HepG2 (cell line): ENCODE measurements around the gene DCDC1. TPM values are rescaled to one million over a fixed set of nuclear protein-coding genes. Genes with fewer than 3 reads are reported as not detected.

ENCODE experiments used
- CBX5 ChIP-seq: sonication (generic); formaldehyde crosslinking; IDR thresholded peaks from 2 replicates; pipeline ENCODE4 v1.4.0; 2020; ENCODE audit warnings: missing genetic modification reagents, borderline replicate concordance
- HNRNPUL1 ChIP-seq: fragments of 200-400 bp; formaldehyde crosslinking; IDR thresholded peaks from 2 replicates; pipeline ENCODE4 v1.6.1; 2017; ENCODE audit warnings: low read depth, mild to moderate bottlenecking, low read length, moderate library complexity
- KDM5B ChIP-seq: sonication (generic); formaldehyde crosslinking; IDR thresholded peaks from 2 replicates; pipeline ENCODE4 v1.4.0; 2020; ENCODE audit warnings: missing genetic modification reagents, mild to moderate bottlenecking, borderline replicate concordance
- KLF16 ChIP-seq, 2 experiments: sonication (generic) in 1 of 2; formaldehyde crosslinking in 1 of 2; IDR thresholded peaks; 2 replicates each; pipeline versions ENCODE4 v1.6.1 to v1.8.0; 2016 to 2023; ENCODE audit warnings: missing genetic modification reagents in 2 of 2, missing compliant biosample characterization in 1 of 2
- NCOA5 ChIP-seq: sonication (generic); formaldehyde crosslinking; IDR thresholded peaks from 2 replicates; pipeline ENCODE4 v1.4.0; 2020; ENCODE audit warnings: missing genetic modification reagents
- NR2F1 ChIP-seq, 2 experiments: fragments of 450-650 bp in 1 of 2; formaldehyde crosslinking in 1 of 2; IDR thresholded peaks; 2 replicates each; pipeline versions ENCODE4 v1.5.0 to v1.6.1; 2016 to 2020; ENCODE audit warnings: mild to moderate bottlenecking in 1 of 2, missing compliant biosample characterization in 1 of 2, missing genetic modification reagents in 1 of 2, moderate library complexity in 1 of 2
- SUZ12 ChIP-seq: fragments of 150-350 bp; IDR thresholded peaks from 2 replicates; pipeline ENCODE4 v1.6.1; 2014; ENCODE audit warnings: low read depth, low read length
- ZBTB38 ChIP-seq: sonication (generic); formaldehyde crosslinking; IDR thresholded peaks from 2 replicates; pipeline ENCODE4 v1.5.1; 2020; ENCODE audit warnings: mild to moderate bottlenecking, missing genetic modification reagents
- ZNF224 ChIP-seq: sonication (generic); formaldehyde crosslinking; IDR thresholded peaks from 2 replicates; pipeline ENCODE4 v1.5.0; 2020; ENCODE audit warnings: mild to moderate bottlenecking, missing genetic modification reagents
- ZNF263 ChIP-seq: sonication (generic); formaldehyde crosslinking; IDR thresholded peaks from 2 replicates; pipeline ENCODE4 v1.4.0; 2020; ENCODE audit warnings: missing genetic modification reagents
- ZNF567 ChIP-seq: sonication (generic); formaldehyde crosslinking; IDR thresholded peaks from 2 replicates; pipeline ENCODE4 v1.8.1; 2023; ENCODE audit warnings: mild to moderate bottlenecking, missing genetic modification reagents, borderline replicate concordance
- polyA plus RNA-seq, 8 experiments: library from polyadenylated mRNA; depleted of rRNA in 3 of 8; stranded (reverse) in 7 of 8; unstranded in 1 of 8; fragments of >200 nt; fragmentation: Illumina TruSeq in 4 of 8; extraction: Trizol in 4 of 8; gene quantifications; 2 replicates each; pipeline versions ENCODE4 v1.2.1 to v1.2.3, GENCODE V29; 2011 to 2016; ENCODE audit warnings: low read depth in 4 of 8, missing spikeins in 1 of 8, mixed read lengths in 1 of 8; ENCODE audit not compliant: insufficient read depth in 1 of 8
- total RNA-seq, 5 experiments: library from RNA; depleted of rRNA; stranded (reverse); fragments of >200 nt; fragmentation: Illumina TruSeq; extraction: Trizol; gene quantifications; 2 replicates each; pipeline ENCODE4 v1.2.3, GENCODE V29; 2016; ENCODE audit warnings: low read depth in 1 of 5
- TF ChIP-seq, protein P1 (sequence below): sonication (generic); formaldehyde crosslinking; IDR thresholded peaks from 2 replicates; pipeline ENCODE4 v1.5.0; 2020; ENCODE audit warnings: missing genetic modification reagents, mild to moderate bottlenecking, borderline replicate concordance
- TF ChIP-seq, protein P2 (sequence below): sonication (generic); formaldehyde crosslinking; IDR thresholded peaks from 2 replicates; pipeline ENCODE4 v1.5.0; 2020; ENCODE audit warnings: mild to moderate bottlenecking, missing genetic modification reagents, borderline replicate concordance
- TF ChIP-seq, protein P3 (sequence below): sonication (generic); formaldehyde crosslinking; IDR thresholded peaks from 2 replicates; pipeline ENCODE4 v1.4.0; 2020; ENCODE audit warnings: missing genetic modification reagents
- TF ChIP-seq, protein P4 (sequence below): sonication (generic); formaldehyde crosslinking; IDR thresholded peaks from 2 replicates; pipeline ENCODE4 v1.5.1; 2020; ENCODE audit warnings: missing genetic modification reagents, mild to moderate bottlenecking, borderline replicate concordance

DCDC1 gene
- total and polyA plus RNA-seq, 2 of the 13 experiments (the other 11 are each of a cell fraction or from before 2014, with no cell fraction given), result 0.12 to 0.27 TPM

DNA sequence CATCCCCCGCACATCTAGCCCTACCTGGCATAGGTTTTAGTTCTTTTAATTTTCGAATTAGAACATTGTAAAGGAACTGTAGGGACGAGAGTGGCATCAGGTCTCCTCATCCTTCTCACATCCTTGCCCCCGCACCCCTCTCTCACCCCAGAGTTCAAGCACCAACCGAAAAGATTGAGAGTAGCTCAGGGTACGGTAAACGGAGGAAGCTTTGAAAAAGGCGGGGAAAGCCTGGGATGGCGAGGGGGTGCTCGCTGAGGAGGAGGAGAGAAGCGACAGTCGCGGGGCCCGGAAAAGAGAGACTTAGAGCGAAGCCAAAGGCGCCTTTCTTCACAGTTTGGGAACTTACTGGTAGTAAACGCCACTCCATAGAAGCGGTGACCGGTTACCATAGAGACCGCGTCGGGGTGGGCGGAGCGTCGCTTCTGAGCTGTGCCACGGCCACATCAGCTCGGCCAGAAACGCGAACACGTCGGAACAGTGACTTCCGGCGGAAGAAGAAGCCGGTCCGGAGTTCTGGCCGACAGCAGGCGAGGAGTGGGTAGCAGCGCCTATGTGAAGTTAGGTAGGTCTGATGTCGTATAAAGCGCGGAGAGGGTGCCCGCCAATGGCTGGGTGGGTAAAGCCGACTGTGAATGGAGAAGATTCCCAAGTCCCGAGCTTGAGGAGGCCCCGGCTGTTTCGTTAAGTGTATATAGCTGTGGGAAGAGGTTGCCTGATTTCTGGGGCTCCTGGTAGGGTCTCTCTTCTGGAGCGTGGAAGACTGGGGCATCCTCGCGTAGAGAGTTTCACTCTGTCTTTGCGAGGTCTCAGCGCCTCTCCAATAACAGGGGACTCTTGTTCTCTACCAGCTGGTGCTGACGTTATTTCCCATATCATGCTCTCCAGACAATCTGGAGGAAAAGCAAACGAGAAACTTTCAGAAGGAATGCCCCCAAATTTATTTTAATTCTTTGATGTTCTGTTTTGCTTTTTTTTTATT, at the start of gene DCDC1, which contains the start of gene DNAJC24 (continued):
- TF ChIP-seq ZNF263 (CRISPR knock-in tag) (0 out of 2 replicates have a peak, but pooled peaks have one; percentile 25), KLF16 (CRISPR knock-in tag; IDR thresholded peaks at IDR 0.05) (peak in 1 of 2 experiments; percentile 73; a peak in 2 of 4 replicates), KDM5B (peak; percentile 77; the same call in 1 of the 2 replicates), NR2F1 (CRISPR knock-in tag; IDR thresholded peaks at IDR 0.05) (no peak), HNRNPUL1 (no peak), SUZ12 (no peak), ZNF567 (no peak), CBX5 (CRISPR knock-in tag) (peak; percentile 86; the same call in 1 of the 2 replicates), ZNF224 (CRISPR knock-in tag) (0 out of 2 replicates have a peak, but pooled peaks have one; percentile 36), ZBTB38 (CRISPR knock-in tag) (peak; percentile 38; the same call in 1 of the 2 replicates), NCOA5 (CRISPR knock-in tag) (no peak)
- TF ChIP-seq, protein P1, sequence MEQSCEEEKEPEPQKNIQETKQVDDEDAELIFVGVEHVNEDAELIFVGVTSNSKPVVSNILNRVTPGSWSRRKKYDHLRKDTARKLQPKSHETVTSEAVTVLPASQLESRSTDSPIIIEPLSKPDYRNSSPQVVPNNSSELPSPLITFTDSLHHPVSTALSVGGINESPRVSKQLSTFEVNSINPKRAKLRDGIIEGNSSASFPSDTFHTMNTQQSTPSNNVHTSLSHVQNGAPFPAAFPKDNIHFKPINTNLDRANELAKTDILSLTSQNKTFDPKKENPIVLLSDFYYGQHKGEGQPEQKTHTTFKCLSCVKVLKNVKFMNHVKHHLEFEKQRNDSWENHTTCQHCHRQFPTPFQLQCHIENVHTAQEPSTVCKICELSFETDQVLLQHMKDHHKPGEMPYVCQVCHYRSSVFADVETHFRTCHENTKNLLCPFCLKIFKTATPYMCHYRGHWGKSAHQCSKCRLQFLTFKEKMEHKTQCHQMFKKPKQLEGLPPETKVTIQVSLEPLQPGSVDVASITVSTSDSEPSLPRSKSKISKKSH (CRISPR knock-in tag), result peak; percentile 84
- TF ChIP-seq, protein P2, sequence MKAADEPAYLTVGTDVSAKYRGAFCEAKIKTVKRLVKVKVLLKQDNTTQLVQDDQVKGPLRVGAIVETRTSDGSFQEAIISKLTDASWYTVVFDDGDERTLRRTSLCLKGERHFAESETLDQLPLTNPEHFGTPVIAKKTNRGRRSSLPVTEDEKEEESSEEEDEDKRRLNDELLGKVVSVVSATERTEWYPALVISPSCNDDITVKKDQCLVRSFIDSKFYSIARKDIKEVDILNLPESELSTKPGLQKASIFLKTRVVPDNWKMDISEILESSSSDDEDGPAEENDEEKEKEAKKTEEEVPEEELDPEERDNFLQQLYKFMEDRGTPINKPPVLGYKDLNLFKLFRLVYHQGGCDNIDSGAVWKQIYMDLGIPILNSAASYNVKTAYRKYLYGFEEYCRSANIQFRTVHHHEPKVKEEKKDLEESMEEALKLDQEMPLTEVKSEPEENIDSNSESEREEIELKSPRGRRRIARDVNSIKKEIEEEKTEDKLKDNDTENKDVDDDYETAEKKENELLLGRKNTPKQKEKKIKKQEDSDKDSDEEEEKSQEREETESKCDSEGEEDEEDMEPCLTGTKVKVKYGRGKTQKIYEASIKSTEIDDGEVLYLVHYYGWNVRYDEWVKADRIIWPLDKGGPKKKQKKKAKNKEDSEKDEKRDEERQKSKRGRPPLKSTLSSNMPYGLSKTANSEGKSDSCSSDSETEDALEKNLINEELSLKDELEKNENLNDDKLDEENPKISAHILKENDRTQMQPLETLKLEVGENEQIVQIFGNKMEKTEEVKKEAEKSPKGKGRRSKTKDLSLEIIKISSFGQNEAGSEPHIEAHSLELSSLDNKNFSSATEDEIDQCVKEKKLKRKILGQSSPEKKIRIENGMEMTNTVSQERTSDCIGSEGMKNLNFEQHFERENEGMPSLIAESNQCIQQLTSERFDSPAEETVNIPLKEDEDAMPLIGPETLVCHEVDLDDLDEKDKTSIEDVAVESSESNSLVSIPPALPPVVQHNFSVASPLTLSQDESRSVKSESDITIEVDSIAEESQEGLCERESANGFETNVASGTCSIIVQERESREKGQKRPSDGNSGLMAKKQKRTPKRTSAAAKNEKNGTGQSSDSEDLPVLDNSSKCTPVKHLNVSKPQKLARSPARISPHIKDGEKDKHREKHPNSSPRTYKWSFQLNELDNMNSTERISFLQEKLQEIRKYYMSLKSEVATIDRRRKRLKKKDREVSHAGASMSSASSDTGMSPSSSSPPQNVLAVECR (CRISPR knock-in tag), result peak; percentile 94
- TF ChIP-seq, protein P3, sequence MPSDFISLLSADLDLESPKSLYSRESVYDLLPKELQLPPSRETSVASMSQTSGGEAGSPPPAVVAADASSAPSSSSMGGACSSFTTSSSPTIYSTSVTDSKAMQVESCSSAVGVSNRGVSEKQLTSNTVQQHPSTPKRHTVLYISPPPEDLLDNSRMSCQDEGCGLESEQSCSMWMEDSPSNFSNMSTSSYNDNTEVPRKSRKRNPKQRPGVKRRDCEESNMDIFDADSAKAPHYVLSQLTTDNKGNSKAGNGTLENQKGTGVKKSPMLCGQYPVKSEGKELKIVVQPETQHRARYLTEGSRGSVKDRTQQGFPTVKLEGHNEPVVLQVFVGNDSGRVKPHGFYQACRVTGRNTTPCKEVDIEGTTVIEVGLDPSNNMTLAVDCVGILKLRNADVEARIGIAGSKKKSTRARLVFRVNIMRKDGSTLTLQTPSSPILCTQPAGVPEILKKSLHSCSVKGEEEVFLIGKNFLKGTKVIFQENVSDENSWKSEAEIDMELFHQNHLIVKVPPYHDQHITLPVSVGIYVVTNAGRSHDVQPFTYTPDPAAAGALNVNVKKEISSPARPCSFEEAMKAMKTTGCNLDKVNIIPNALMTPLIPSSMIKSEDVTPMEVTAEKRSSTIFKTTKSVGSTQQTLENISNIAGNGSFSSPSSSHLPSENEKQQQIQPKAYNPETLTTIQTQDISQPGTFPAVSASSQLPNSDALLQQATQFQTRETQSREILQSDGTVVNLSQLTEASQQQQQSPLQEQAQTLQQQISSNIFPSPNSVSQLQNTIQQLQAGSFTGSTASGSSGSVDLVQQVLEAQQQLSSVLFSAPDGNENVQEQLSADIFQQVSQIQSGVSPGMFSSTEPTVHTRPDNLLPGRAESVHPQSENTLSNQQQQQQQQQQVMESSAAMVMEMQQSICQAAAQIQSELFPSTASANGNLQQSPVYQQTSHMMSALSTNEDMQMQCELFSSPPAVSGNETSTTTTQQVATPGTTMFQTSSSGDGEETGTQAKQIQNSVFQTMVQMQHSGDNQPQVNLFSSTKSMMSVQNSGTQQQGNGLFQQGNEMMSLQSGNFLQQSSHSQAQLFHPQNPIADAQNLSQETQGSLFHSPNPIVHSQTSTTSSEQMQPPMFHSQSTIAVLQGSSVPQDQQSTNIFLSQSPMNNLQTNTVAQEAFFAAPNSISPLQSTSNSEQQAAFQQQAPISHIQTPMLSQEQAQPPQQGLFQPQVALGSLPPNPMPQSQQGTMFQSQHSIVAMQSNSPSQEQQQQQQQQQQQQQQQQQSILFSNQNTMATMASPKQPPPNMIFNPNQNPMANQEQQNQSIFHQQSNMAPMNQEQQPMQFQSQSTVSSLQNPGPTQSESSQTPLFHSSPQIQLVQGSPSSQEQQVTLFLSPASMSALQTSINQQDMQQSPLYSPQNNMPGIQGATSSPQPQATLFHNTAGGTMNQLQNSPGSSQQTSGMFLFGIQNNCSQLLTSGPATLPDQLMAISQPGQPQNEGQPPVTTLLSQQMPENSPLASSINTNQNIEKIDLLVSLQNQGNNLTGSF (CRISPR knock-in tag), result no peak
- TF ChIP-seq, protein P4, sequence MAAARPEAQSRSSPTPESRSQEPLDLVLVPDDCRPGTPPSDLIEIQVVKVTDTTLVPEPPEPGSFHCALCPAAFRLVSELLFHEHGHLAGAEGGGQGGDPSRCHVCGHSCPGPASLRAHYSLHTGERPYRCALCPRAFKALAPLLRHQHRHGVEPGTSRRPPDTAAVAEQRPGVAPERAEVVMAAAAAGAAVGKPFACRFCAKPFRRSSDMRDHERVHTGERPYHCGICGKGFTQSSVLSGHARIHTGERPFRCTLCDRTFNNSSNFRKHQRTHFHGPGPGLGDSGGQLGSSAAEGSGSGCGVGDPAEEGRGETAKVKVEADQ (CRISPR knock-in tag), result peak; percentile 84; the same call in 1 of the 2 replicates
